Vagina (tissue), 2 donors: Measurements from ENCODE around the gene MINDY3.

Experiments used
- CTCF ChIP-seq, 3 experiments: fragments of 450-650 bp in 2 of 3; fragments of 200-600 bp in 1 of 3; sonication (generic) in 1 of 3; IDR thresholded peaks; one replicate each; pipeline ENCODE4 v1.5.1; 2017 to 2019; ENCODE audit warnings: antibody characterized with exemption in 3 of 3, mild to moderate bottlenecking in 2 of 3, moderate library complexity in 2 of 3
- POLR2A ChIP-seq, 2 donors: fragments of 450-650 bp; IDR thresholded peaks; one replicate each; pipeline ENCODE4 v1.6.1; 2017; ENCODE audit warnings: antibody characterized with exemption in 2 of 2, mild to moderate bottlenecking in 2 of 2, moderate library complexity in 2 of 2
- POLR2AphosphoS5 ChIP-seq, 2 donors: sonication (generic); formaldehyde crosslinking; IDR thresholded peaks; one replicate each; pipeline ENCODE4 v1.9.0; 2017; ENCODE audit warnings: antibody characterized with exemption in 2 of 2, mild to moderate bottlenecking in 2 of 2, low read depth in 1 of 2; ENCODE audit not compliant: insufficient read depth in 1 of 2

GRCh38 chr10:15898046-15898445 lies 37.7 kb upstream of the MINDY3 start:
- TF ChIP-seq CTCF (IDR thresholded peaks at IDR 0.05), result no peak
- TF ChIP-seq POLR2A (IDR thresholded peaks at IDR 0.05), result no peak
- TF ChIP-seq POLR2AphosphoS5 (IDR thresholded peaks at IDR 0.05; ENCODE audit: insufficient read depth in 1 of 2, low read depth in 1 of 2), result no peak
